CD4-positive, alpha-beta T cell treated with Interleukin-1 beta for 1 hour (primary cell): ENCODE data around the gene IDH3G.

Experiments
- DNase-seq, 2 donors: peaks; one replicate each; pipeline ENCODE4 v3.0.0-alpha.2; 2020 to 2022

The IDH3G gene

GRCh38 chrX:153814591-153815315 lies 20.6 kb upstream of the IDH3G start:
- no peak for DNase-seq

- DNase-seq, result no peak
These were observed 19.0 kb upstream of the IDH3G start for GRCh38 chrX:153813161-153813560.

- no peak for DNase-seq
These were observed 18.0 kb upstream of the IDH3G start for GRCh38 chrX:153812220-153812619.

GRCh38 chrX:153807976-153808375 lies 13.8 kb upstream of the IDH3G start:
- no peak for DNase-seq

GRCh38 chrX:153806999-153807575 lies 12.9 kb upstream of the IDH3G start:
- DNase-seq, result no peak

GRCh38 chrX:153805436-153805835 lies 11.3 kb upstream of the IDH3G start:
- DNase-seq, result no peak

GRCh38 chrX:153804621-153805020 lies 10.4 kb upstream of the IDH3G start:
- no peak for DNase-seq

- DNase-seq, result no peak
These were observed 10.0 kb upstream of the IDH3G start for GRCh38 chrX:153804100-153804595.

GRCh38 chrX:153803211-153804099 lies 9.3 kb upstream of the IDH3G start:
- DNase-seq, result no peak

GRCh38 chrX:153802513-153803045 lies 8.4 kb upstream of the IDH3G start:
- DNase-seq, result no peak

- DNase-seq, result no peak
These were observed 7.5 kb upstream of the IDH3G start for GRCh38 chrX:153801669-153802068.

GRCh38 chrX:153800746-153801145 lies 6.6 kb upstream of the IDH3G start:
- no peak for DNase-seq

GRCh38 chrX:153800177-153800722 lies 6.1 kb upstream of the IDH3G start:
- DNase-seq, result no peak

- DNase-seq, result no peak
These were observed 5.2 kb upstream of the IDH3G start for GRCh38 chrX:153799326-153799725.

GRCh38 chrX:153797415-153798015 lies 3.3 kb upstream of the IDH3G start:
- no peak for DNase-seq

GRCh38 chrX:153794897-153795816 lies 982 bp upstream of the IDH3G start:
- no peak for DNase-seq

- no peak for DNase-seq
These were observed 884 bp downstream of the IDH3G start for GRCh38 chrX:153793291-153793690.

- no peak for DNase-seq
These were observed 1.8 kb downstream of the IDH3G start for GRCh38 chrX:153792368-153792767.

- no peak for DNase-seq
These were observed 2.9 kb downstream of the IDH3G start for GRCh38 chrX:153791104-153791852.

GRCh38 chrX:153789654-153790053 lies 4.5 kb downstream of the IDH3G start:
- no peak for DNase-seq

- DNase-seq, result no peak
These were observed 7.5 kb downstream of the IDH3G start for GRCh38 chrX:153786669-153787068.
